HCT116 (cell line): Measurements from ENCODE around the gene KRT24.

Experiments
- EGR1 ChIP-seq: IDR thresholded peaks from 2 replicates; pipeline ENCODE4 v1.6.1; 2012; ENCODE audit warnings: low read depth
- EZH2 ChIP-seq: fragments of 200-600 bp; sonication (generic); IDR thresholded peaks from 2 replicates; pipeline ENCODE4 v1.6.1; 2017; ENCODE audit warnings: antibody characterized with exemption, mixed run types
- EZH2phosphoT487 ChIP-seq: fragments of 200-600 bp; IDR thresholded peaks from 2 replicates; pipeline ENCODE4 v1.6.1; 2018; ENCODE audit warnings: antibody characterized with exemption, borderline replicate concordance
- JUND ChIP-seq: IDR thresholded peaks from 2 replicates; pipeline ENCODE4 v1.6.1; 2012
- POLR2A ChIP-seq: IDR thresholded peaks from 2 replicates; pipeline ENCODE4 v1.7.0; 2011; ENCODE audit warnings: borderline replicate concordance; ENCODE audit not compliant: insufficient read depth, insufficient read length; ENCODE audit errors: extremely low read depth
- POLR2AphosphoS5 ChIP-seq: IDR thresholded peaks from 2 replicates; pipeline ENCODE4 v1.6.1; 2011; ENCODE audit warnings: mild to moderate bottlenecking, low read depth, low read length, moderate library complexity
- TF ChIP-seq, protein P1 (sequence below), 3 experiments: fragments of 200-600 bp in 1 of 3; sonication (generic) in 1 of 3; IDR thresholded peaks in 2 of 3; conservative IDR thresholded peaks in 1 of 3; 2 replicates each; pipeline ENCODE4 v1.5.1; 2012 to 2017; ENCODE audit warnings: low read depth in 2 of 3, low read length in 2 of 3, antibody characterized with exemption in 1 of 3, borderline replicate concordance in 1 of 3, control low read depth in 1 of 3, mild to moderate bottlenecking in 1 of 3, mixed read lengths in 1 of 3, mixed run types in 1 of 3, moderate library complexity in 1 of 3; ENCODE audit not compliant: insufficient read depth in 1 of 3
- TF ChIP-seq, protein P2 (sequence below): IDR thresholded peaks from 2 replicates; pipeline ENCODE4 v1.6.1; 2012

DNA sequence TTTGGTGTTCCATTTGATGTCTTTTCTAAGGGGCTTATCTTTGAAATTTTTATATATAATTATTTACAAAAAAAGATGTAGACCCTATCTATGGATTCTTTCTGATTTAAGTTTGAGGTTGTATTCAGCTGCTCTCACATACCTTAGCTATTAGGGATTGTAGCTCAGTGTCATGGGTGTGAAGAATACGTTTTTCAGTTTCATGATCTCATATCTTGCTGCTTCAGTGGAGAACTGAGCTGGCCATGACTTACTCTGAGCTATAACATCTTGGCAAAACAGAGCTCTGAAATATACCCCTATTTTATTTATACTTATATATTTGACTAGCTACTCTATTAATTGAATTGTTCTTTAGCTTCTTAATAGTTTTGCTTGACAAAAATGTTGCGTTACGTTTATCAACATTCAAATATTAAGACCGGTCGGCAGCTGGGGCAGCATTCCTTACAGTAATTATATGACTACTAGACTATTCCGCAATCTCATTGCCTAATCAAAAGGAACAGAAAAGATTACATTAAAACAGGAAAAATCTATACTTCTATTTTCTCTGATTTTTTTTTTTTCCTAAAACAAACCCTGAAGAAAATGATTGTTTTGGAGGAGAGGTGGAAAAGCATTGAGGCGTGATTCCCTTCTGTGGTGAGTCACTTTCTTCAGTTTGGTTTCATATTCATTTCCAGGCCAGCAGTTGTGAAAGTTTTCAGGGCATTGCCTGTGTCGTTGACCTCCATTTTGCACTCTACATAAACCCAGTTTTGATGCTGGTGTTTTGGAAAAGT, 24.1 kb upstream of the KRT24 start:
- TF ChIP-seq POLR2AphosphoS5, result no peak
- TF ChIP-seq, protein P1, sequence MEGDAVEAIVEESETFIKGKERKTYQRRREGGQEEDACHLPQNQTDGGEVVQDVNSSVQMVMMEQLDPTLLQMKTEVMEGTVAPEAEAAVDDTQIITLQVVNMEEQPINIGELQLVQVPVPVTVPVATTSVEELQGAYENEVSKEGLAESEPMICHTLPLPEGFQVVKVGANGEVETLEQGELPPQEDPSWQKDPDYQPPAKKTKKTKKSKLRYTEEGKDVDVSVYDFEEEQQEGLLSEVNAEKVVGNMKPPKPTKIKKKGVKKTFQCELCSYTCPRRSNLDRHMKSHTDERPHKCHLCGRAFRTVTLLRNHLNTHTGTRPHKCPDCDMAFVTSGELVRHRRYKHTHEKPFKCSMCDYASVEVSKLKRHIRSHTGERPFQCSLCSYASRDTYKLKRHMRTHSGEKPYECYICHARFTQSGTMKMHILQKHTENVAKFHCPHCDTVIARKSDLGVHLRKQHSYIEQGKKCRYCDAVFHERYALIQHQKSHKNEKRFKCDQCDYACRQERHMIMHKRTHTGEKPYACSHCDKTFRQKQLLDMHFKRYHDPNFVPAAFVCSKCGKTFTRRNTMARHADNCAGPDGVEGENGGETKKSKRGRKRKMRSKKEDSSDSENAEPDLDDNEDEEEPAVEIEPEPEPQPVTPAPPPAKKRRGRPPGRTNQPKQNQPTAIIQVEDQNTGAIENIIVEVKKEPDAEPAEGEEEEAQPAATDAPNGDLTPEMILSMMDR (IDR thresholded peaks at IDR 0.05 in 2 of 3, conservative IDR thresholded peaks at IDR 0.05 in 1 of 3; ENCODE audit: borderline replicate concordance in 1 of 3, insufficient read depth in 1 of 3, low read depth in 2 of 3, low read length in 2 of 3), result no peak
- TF ChIP-seq, protein P2, sequence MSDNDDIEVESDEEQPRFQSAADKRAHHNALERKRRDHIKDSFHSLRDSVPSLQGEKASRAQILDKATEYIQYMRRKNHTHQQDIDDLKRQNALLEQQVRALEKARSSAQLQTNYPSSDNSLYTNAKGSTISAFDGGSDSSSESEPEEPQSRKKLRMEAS, result no peak
- TF ChIP-seq POLR2A, result no peak
- no peak for TF ChIP-seq JUND
- no peak for TF ChIP-seq EGR1
- no peak for TF ChIP-seq EZH2phosphoT487
- TF ChIP-seq EZH2, result no peak
